Hepatocyte (in vitro differentiated cells): ENCODE results near the gene INPP5F. TPM values are rescaled to one million over a fixed set of nuclear protein-coding genes. Genes with fewer than 3 reads are reported as not detected.

Experiments used
- DNase-seq: peaks from one replicate; pipeline ENCODE4 v3.0.0-alpha.2; 2016; ENCODE audit warnings: low spot score
- H2AFZ ChIP-seq: fragments of 200-600 bp; sonication (generic); 2 replicates; pipeline ENCODE4 v1.6.0; 2016; ENCODE audit warnings: antibody characterized with exemption, mild to moderate bottlenecking
- H3K27ac ChIP-seq: fragments of 200-600 bp; sonication (generic); 2 replicates; pipeline ENCODE4 v1.5.1; 2016; ENCODE audit warnings: mild to moderate bottlenecking
- H3K27me3 ChIP-seq: fragments of 200-600 bp; sonication (generic); 2 replicates; pipeline ENCODE4 v1.6.1; 2016
- H3K36me3 ChIP-seq: fragments of 200-600 bp; sonication (generic); replicated peaks from 2 replicates; pipeline ENCODE4 v1.5.1; 2016; ENCODE audit warnings: low read depth; ENCODE audit not compliant: insufficient read depth
- H3K4me1 ChIP-seq: fragments of 200-600 bp; sonication (generic); 2 replicates; pipeline ENCODE4 v1.5.1; 2016; ENCODE audit warnings: mild to moderate bottlenecking, moderate library complexity; ENCODE audit not compliant: insufficient read depth
- H3K4me2 ChIP-seq: fragments of 200-600 bp; sonication (generic); 2 replicates; pipeline ENCODE4 v1.6.0; 2016
- H3K4me3 ChIP-seq: fragments of 200-600 bp; sonication (generic); 2 replicates; pipeline ENCODE4 v1.5.1; 2016; ENCODE audit warnings: mild to moderate bottlenecking
- H3K79me2 ChIP-seq: fragments of 200-600 bp; sonication (generic); 2 replicates; pipeline ENCODE4 v1.6.0; 2017; ENCODE audit warnings: mild to moderate bottlenecking
- H3K9me2 ChIP-seq: fragments of 200-600 bp; sonication (generic); replicated peaks from 2 replicates; pipeline ENCODE4 v1.6.0; 2017; ENCODE audit warnings: mild to moderate bottlenecking; ENCODE audit not compliant: insufficient read depth
- H3K9me3 ChIP-seq: fragments of 200-600 bp; sonication (generic); 2 replicates; pipeline ENCODE4 v1.5.1; 2016; ENCODE audit warnings: low read depth, mild to moderate bottlenecking
- H4K20me1 ChIP-seq: fragments of 200-600 bp; sonication (generic); 2 replicates; pipeline ENCODE4 v1.6.0; 2016; ENCODE audit warnings: mild to moderate bottlenecking; ENCODE audit not compliant: insufficient read depth, poor library complexity, severe bottlenecking
- EZH2 ChIP-seq: fragments of 200-600 bp; sonication (generic); IDR thresholded peaks from 2 replicates; pipeline ENCODE4 v1.6.1; 2016; ENCODE audit warnings: antibody characterized with exemption, mild to moderate bottlenecking, borderline replicate concordance
- EZH2phosphoT487 ChIP-seq: fragments of 200-600 bp; sonication (generic); IDR thresholded peaks from one replicate; pipeline ENCODE4 v1.6.1; 2018; ENCODE audit warnings: antibody characterized with exemption, mild to moderate bottlenecking, low read depth, moderate library complexity; ENCODE audit not compliant: unreplicated experiment, severe bottlenecking
- WGBS: methylation state at CpG from one replicate; pipeline ENCODE4 v1.1.6; 2016; ENCODE audit warnings: low lambda C conversion rate; ENCODE audit errors: missing lambda C conversion rate; 5-methylcytosine and 5-hydroxymethylcytosine counted together
- polyA plus RNA-seq: library from polyadenylated mRNA; unstranded; fragments of >200 nt; fragmentation: Nextera tagmentation; extraction: Ambion mirVana; gene quantifications from 2 replicates; pipeline ENCODE4 v1.2.1, GENCODE V29; 2016
- total RNA-seq: library from RNA; depleted of rRNA; stranded (reverse); fragments of >200 nt; gene quantifications from 2 replicates; pipeline ENCODE4 v1.2.3, GENCODE V29; 2014
- TF ChIP-seq, protein P1 (sequence below): fragments of 200-600 bp; sonication (generic); IDR thresholded peaks from 2 replicates; pipeline ENCODE4 v1.5.1; 2016; ENCODE audit warnings: antibody characterized with exemption, mild to moderate bottlenecking; ENCODE audit not compliant: poor library complexity

Gene INPP5F
- total and polyA plus RNA-seq, 2 experiments from 2014 or later = 9.9 to 44.4 TPM

DNA sequence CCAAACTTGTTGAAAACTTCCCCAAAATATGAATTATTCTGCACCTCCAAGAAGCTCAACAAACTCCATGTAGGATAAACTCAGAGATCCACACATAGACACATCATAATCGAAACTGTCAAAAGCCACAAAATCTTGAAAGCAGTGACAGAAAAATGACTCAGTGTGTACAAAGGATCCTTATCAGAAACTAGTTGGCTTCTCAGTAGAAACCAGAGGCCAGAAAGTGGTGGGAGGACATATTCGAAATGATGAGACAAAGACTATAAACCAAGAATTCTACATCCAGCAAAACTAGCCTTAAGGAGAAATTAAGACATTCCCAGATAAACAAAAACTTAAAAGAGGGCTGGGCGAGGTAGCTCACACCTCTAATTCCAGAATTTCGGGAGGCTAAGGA is 108.3 kb downstream of the INPP5F start:
- no peak for DNase-seq
- H3K36me3 ChIP-seq = no peaks in the 10 kb centered on the region
- no peak overlapping the region for H3K27ac ChIP-seq
- no peaks in the 10 kb centered on the region for H3K9me3 ChIP-seq
- no peak overlapping the region for H3K4me3 ChIP-seq
- H4K20me1 ChIP-seq = no peaks in the 10 kb centered on the region
- TF ChIP-seq, protein P1, sequence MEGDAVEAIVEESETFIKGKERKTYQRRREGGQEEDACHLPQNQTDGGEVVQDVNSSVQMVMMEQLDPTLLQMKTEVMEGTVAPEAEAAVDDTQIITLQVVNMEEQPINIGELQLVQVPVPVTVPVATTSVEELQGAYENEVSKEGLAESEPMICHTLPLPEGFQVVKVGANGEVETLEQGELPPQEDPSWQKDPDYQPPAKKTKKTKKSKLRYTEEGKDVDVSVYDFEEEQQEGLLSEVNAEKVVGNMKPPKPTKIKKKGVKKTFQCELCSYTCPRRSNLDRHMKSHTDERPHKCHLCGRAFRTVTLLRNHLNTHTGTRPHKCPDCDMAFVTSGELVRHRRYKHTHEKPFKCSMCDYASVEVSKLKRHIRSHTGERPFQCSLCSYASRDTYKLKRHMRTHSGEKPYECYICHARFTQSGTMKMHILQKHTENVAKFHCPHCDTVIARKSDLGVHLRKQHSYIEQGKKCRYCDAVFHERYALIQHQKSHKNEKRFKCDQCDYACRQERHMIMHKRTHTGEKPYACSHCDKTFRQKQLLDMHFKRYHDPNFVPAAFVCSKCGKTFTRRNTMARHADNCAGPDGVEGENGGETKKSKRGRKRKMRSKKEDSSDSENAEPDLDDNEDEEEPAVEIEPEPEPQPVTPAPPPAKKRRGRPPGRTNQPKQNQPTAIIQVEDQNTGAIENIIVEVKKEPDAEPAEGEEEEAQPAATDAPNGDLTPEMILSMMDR = no peak
- no peak for TF ChIP-seq EZH2
- TF ChIP-seq EZH2phosphoT487 = no peak
- no peaks in the 10 kb centered on the region for H3K4me1 ChIP-seq
- H2AFZ ChIP-seq = no peak overlapping the region
- no peaks in the 10 kb centered on the region for H3K9me2 ChIP-seq
- no peaks in the 10 kb centered on the region for H3K27me3 ChIP-seq
- H3K4me2 ChIP-seq = no peak overlapping the region
- 95% methylated on average over 4 of the region's 4 CpGs for WGBS
- no peaks in the 10 kb centered on the region for H3K79me2 ChIP-seq

DNA sequence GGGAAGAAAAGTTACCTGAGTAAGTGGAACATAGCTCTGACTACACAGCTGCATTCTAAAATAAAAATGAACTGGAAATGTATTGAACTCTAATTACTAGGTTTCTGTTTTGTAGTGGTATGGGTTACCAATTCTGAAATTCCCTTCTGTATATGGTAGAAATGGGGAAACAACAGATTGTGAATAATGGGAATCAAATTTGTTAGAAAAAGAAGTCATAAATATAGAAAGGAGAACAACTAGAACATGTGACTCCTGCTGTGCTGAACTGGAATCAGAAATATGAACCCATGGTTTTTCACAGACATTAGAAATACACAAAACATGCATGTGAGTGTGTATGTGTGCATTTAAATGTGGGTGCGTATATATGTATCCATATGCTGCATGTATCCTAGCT is 119.8 kb downstream of the INPP5F start:
- no peak overlapping the region for H3K27ac ChIP-seq
- no peaks in the 10 kb centered on the region for H4K20me1 ChIP-seq
- no peak for TF ChIP-seq EZH2
- no peak for TF ChIP-seq EZH2phosphoT487
- TF ChIP-seq, protein P1 = no peak
- no peaks in the 10 kb centered on the region for H3K4me1 ChIP-seq
- no peak overlapping the region for H2AFZ ChIP-seq
- no peak overlapping the region for H3K4me2 ChIP-seq
- no peak overlapping the region for H3K4me3 ChIP-seq
- no peaks in the 10 kb centered on the region for H3K9me2 ChIP-seq
- no peaks in the 10 kb centered on the region for H3K27me3 ChIP-seq
- WGBS = 95% methylated on average over 1 of the region's 1 CpG
- H3K79me2 ChIP-seq = no peaks in the 10 kb centered on the region
- DNase-seq = no peak
- H3K9me3 ChIP-seq = no peaks in the 10 kb centered on the region
- no peaks in the 10 kb centered on the region for H3K36me3 ChIP-seq

DNA sequence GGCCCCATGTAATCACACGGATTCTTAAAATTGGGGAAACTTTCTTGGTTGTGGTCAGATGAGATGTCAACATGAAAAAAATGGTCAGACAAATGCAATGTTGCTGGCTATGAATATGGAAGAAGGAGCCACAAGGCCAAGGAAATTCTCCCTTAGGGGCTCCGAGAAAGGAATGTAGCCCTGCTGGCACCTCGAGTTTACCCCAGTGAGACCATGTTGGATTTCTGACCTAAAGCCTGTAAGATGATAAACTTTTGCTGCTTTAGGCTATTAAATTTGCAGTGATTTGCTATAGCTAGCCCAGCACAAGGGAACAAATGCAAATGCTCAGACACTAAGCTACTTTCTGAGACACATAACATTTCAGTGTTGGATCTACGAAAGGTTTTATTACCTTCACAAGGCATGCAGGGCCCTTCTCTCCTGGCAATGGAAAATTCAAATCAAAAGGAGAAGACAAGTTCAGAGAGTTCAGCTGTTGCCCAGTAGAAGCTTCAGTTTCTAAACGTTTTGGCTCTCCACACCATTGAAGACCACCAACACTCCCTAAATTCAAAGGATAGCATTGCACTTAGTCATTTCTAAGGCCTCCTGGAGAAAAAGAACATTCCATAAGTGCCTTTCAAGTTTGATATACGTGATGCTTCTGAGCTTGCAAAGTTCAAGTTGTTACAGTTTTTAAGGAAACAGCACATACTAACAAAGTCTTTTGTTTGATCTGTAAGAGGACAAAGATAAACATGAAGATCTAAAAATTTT is 123.4 kb downstream of the INPP5F start:
- no peaks in the 10 kb centered on the region for H3K79me2 ChIP-seq
- no peaks in the 10 kb centered on the region for H3K9me2 ChIP-seq
- WGBS = 62% methylated on average over 6 of the region's 6 CpGs
- no peak for DNase-seq
- H3K27me3 ChIP-seq = no peaks in the 10 kb centered on the region
- no peaks in the 10 kb centered on the region for H3K4me1 ChIP-seq
- no peaks in the 10 kb centered on the region for H3K36me3 ChIP-seq
- H3K4me2 ChIP-seq = no peak overlapping the region
- H4K20me1 ChIP-seq = no peaks in the 10 kb centered on the region
- no peak for TF ChIP-seq EZH2phosphoT487
- TF ChIP-seq, protein P1 = no peak
- TF ChIP-seq EZH2 = no peak
- H3K4me3 ChIP-seq = no peak overlapping the region
- H3K9me3 ChIP-seq = no peaks in the 10 kb centered on the region
- no peak overlapping the region for H2AFZ ChIP-seq
- peak overlapping the region; percentile 70 for H3K27ac ChIP-seq

DNA sequence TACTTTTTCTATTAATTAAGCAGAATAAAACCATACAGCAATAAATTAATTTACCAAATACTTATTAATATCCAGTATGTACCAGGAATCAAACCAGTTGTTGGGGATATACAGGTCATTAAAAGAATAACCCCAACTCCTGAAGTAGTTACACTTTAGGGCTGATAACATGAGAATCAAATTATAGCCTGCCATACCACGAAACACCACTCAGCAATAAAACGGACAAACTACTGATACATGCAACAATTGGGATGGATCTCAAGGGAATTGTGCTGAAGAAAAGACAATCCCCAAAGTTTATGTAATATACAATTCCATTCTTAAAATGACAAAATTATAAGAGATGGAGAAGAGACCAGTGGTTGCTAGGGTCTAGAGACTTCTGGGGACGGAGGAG is 124.1 kb downstream of the INPP5F start:
- H3K9me2 ChIP-seq = no peaks in the 10 kb centered on the region
- H3K4me3 ChIP-seq = no peak overlapping the region
- H4K20me1 ChIP-seq = no peaks in the 10 kb centered on the region
- DNase-seq = no peak
- no peaks in the 10 kb centered on the region for H3K36me3 ChIP-seq
- TF ChIP-seq EZH2phosphoT487 = no peak
- TF ChIP-seq EZH2 = no peak
- TF ChIP-seq, protein P1 = no peak
- no peaks in the 10 kb centered on the region for H3K27me3 ChIP-seq
- H3K9me3 ChIP-seq = no peaks in the 10 kb centered on the region
- H3K27ac ChIP-seq = peak overlapping the region; percentile 70
- H2AFZ ChIP-seq = no peak overlapping the region
- 95% methylated on average over 3 of the region's 3 CpGs for WGBS
- H3K4me1 ChIP-seq = no peaks in the 10 kb centered on the region
- no peak overlapping the region for H3K4me2 ChIP-seq
- no peaks in the 10 kb centered on the region for H3K79me2 ChIP-seq
